Stimulated activated CD4-positive, alpha-beta T cell treated with anti-CD3 and anti-CD28 coated beads, TNF-alpha, amount 100 ng/mL, for 4 hours (primary cell): ENCODE data around the gene DENND6A.

Experiments used
- DNase-seq, 3 experiments: peaks; one replicate each; pipeline ENCODE4 v3.0.0-alpha.2; 2020; ENCODE audit warnings: low read depth in 3 of 3

DENND6A gene

GRCh38 chr3:57577801-57578200 lies 115.1 kb downstream of the DENND6A start:
- no peak for DNase-seq

GRCh38 chr3:57575966-57576626 lies 116.8 kb downstream of the DENND6A start:
- no peak for DNase-seq
